HG03139 (cell line): ENCODE data around the gene OOSP4A.
"Not testable (repeated sequence)": the region's sequence is repeated elsewhere in the genome, so short reads cannot be mapped to it uniquely, and the experiment has no call there.

Source experiments
- ATAC-seq: cut with Tn5 transposase; IDR thresholded peaks from one replicate; pipeline ENCODE4 v1.9.1; 2021; ENCODE audit not compliant: unreplicated experiment

OOSP4A gene

GRCh38 chr11:59973097-59973496, 9.3 kb downstream of the OOSP4A start:
- no peak for ATAC-seq

- no peak for ATAC-seq
Observed at GRCh38 chr11:59981106-59981770, 17.4 kb downstream of the OOSP4A start.

- not testable (repeated sequence) for ATAC-seq
Observed at GRCh38 chr11:59982037-59982436, 18.2 kb downstream of the OOSP4A start.

- ATAC-seq: no peak
Observed at GRCh38 chr11:59983212-59983611, 19.4 kb downstream of the OOSP4A start.

- ATAC-seq: no peak
Observed at GRCh38 chr11:59984368-59984767, 20.5 kb downstream of the OOSP4A start.

GRCh38 chr11:59990421-59990820, 26.6 kb downstream of the OOSP4A start:
- no peak for ATAC-seq

- no peak for ATAC-seq
Observed at GRCh38 chr11:59992425-59992824, 28.6 kb downstream of the OOSP4A start.

GRCh38 chr11:59997800-59998199, 34.0 kb downstream of the OOSP4A start:
- ATAC-seq: no peak

GRCh38 chr11:59999691-60000090, 35.9 kb downstream of the OOSP4A start:
- no peak for ATAC-seq

GRCh38 chr11:60003729-60004128, 39.9 kb downstream of the OOSP4A start:
- no peak for ATAC-seq

- ATAC-seq: no peak
Observed at GRCh38 chr11:60005360-60005759, 41.5 kb downstream of the OOSP4A start.

GRCh38 chr11:60016881-60017280, 53.0 kb downstream of the OOSP4A start, which contains the start of gene OOSP4B:
Gene OOSP4B, plus strand, starts transcription at chr11:60017181.
- no peak for ATAC-seq

GRCh38 chr11:60018058-60018457, 54.2 kb downstream of the OOSP4A start:
- no peak for ATAC-seq
